Right renal pelvis (tissue), 4 donors: Measurements from ENCODE around the gene MAN1C1. TPM values are rescaled to one million over a fixed set of nuclear protein-coding genes. Genes with fewer than 3 reads are reported as not detected.
A peak's percentile ranks its signal among the peaks of the same experiment; 100 is the strongest.
"Not testable (repeated sequence)": the region's sequence is repeated elsewhere in the genome, so short reads cannot be mapped to it uniquely, and the experiment has no call there.

Source experiments
- DNase-seq, 4 donors: peaks; one replicate each; pipeline ENCODE4 v3.0.0-alpha.2; 2013; ENCODE audit warnings: low read depth in 4 of 4, low spot score in 3 of 4, missing footprints in 1 of 4
- polyA plus RNA-seq, 4 donors: library from polyadenylated mRNA; unstranded; fragments of 120-200 nt; gene quantifications; one replicate each; pipeline ENCODE4 v1.2.1, GENCODE V29; 2013; ENCODE audit not compliant: insufficient read length in 4 of 4

MAN1C1 gene
- polyA plus RNA-seq, 4 donors, result 16.2 to 18.7 (median 17.5) TPM

DNA sequence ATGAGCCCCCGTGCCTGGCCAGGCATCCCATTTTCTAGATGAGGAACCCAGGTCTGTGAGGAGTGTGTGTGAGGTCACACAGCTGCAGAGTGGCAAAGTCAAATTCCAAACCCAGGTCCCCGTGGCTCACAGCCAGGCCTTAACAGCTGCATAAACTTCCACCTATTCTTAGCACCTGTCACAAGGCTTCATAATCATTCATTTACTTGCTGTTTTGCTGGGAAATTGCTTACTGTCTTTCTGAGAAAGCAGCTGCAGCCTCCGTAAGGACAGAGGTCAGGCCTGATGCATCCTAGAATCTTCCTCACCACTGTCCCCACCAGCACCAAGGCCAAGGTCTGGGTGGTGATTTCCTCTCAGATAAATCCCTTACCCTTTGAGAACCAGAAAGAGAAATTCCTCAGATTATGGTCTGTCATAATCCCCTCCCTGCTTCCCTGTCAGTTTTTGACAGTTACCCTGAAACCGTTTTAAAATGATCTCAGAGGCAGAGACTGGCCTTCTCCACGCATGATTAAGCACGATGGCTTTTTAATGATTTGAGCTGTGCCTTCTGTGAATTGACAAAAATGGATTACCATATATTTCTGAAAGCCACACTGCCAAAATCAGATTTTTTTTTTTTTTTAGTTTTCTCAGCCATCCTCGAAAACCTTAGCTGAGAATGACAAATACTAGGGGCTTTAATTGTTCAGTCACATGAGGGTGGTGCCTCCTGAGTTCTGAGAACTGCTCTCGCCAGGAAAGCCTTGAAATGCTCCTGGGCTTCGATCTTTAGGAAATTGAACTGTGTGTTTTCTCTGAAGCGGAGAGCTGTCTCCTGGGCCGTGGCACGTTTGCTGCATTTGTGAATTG lies 113.4 kb downstream of the MAN1C1 start:
- no peak for DNase-seq

GRCh38 chr1:25731148-25731547 lies 114.6 kb downstream of the MAN1C1 start:
- DNase-seq, result no peak

DNA sequence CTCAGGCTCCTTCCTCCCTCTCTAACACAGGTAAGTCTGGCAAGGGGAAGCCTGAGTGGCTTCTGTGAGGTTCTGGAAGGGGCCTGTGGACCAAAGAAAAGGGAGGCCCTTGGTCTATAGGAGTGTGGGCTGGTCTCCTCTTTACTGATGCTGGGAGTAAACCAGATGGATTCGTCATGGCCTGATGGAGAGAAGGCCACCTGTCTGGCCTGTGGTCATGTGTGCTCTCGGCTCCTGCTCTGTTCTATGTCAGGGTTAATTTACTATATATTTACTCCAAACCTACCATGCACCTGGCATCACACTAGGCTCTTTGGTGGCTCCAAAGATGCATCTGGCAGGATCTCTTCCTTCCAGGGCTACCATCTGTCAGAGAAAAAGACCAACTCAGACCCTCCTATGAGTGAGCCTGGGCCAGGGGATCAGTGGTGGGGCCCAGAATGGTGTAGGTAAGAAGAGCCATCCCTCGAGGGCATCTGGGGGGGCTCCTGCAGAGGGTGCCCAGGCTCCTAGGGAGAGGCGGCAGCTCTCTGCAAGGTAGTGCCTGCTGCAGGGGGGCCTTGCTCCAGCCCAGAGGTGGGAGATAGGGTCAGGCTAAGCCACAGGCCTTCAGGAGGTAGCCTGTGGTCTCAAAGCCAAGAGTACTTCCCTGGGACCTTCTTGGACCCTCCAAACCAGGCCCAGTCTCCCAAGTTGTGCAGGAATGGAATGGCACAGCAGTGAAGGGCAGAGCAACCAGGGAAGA lies 115.2 kb downstream of the MAN1C1 start:
- no peak for DNase-seq

DNA sequence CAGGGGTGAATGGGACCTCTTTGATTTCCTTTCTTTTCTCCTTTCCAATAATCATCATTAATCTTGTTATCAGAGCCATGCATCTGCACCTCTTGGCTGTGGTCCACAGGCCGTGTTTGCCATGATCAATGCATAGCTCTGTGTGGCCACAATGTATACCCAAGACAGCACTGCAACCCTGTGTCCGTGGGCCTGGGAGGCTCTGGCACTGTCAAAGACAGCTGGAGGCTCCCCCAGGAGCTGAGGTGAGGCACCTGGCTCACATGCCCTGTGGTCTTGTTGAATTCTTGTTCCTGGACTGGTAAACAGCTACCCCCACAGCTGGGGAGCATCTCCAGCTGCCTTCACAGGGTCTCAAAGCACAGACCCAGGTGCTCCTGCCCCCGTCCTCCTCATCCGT lies 116.2 kb downstream of the MAN1C1 start:
- DNase-seq, result no peak

DNA sequence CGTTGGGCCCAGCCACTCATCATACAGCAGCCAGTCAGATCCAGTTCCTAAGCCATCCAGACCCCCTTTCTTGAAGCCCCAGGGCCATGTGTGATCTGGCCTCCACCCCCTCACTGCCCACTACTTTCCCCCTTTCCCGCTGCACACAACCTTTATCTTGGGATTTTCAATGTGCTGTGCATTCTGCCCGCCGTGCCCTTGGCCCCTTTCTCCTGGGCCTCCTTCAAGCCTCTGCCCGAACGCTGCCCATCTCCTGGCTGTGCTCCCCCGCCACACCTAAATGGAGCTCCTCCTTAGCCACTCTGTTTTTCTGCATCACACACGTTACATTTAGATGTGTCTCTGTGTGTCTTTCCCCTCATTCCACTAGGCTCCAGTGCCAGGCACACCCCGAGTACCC lies 116.7 kb downstream of the MAN1C1 start:
- DNase-seq, result no peak

GRCh38 chr1:25734991-25735390 lies 118.4 kb downstream of the MAN1C1 start:
- DNase-seq, result not testable (repeated sequence)

- no peak for DNase-seq
These were observed 119.5 kb downstream of the MAN1C1 start for GRCh38 chr1:25735956-25736529.

- peak in 3 of 4 donors; percentile 61 to 80 (median 70) for DNase-seq
These were observed 120.5 kb downstream of the MAN1C1 start for GRCh38 chr1:25737130-25737529.

GRCh38 chr1:25738499-25738898 lies 121.9 kb downstream of the MAN1C1 start:
- DNase-seq, result no peak

DNA sequence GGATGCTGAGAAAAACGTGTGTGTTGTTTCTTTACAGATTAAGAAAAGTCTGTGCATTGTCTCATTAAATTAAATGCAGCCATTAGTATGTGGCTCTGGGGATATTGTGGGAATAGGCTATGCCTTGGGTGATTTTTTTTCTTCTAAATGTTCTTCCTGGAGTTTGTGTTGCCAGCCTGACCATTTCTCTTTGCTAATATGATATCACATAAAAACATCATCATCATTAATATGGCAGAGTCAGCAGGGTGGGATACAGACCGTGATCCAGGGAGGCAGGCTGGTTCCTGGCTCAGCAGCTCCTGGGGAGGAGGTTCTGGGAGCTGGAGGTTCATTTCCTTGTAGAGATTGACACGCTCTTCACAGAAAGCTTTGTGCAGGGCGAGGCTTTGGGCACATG lies 122.8 kb downstream of the MAN1C1 start:
- no peak for DNase-seq

- no peak for DNase-seq
These were observed 123.5 kb downstream of the MAN1C1 start for GRCh38 chr1:25740071-25740470.

DNA sequence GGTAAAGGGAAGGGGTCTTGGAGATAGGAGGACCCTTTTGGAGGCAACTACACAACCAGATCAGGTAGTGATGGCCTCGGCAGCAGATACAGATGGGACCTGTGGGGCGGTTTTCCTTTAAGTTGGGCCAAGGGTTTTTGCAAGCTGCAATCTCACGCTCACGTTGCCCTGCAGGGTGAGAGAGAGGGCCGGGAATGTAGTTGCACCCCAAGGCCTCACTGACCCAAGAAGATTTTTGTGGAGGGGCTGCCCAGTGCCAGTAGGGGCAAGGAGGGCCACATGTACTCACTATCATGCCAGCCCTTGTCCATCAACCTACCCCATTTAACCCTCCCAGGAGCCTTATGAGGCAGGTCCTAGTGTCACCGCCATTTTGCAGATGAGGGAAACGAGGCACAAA lies 125.7 kb downstream of the MAN1C1 start:
- DNase-seq, result no peak

DNA sequence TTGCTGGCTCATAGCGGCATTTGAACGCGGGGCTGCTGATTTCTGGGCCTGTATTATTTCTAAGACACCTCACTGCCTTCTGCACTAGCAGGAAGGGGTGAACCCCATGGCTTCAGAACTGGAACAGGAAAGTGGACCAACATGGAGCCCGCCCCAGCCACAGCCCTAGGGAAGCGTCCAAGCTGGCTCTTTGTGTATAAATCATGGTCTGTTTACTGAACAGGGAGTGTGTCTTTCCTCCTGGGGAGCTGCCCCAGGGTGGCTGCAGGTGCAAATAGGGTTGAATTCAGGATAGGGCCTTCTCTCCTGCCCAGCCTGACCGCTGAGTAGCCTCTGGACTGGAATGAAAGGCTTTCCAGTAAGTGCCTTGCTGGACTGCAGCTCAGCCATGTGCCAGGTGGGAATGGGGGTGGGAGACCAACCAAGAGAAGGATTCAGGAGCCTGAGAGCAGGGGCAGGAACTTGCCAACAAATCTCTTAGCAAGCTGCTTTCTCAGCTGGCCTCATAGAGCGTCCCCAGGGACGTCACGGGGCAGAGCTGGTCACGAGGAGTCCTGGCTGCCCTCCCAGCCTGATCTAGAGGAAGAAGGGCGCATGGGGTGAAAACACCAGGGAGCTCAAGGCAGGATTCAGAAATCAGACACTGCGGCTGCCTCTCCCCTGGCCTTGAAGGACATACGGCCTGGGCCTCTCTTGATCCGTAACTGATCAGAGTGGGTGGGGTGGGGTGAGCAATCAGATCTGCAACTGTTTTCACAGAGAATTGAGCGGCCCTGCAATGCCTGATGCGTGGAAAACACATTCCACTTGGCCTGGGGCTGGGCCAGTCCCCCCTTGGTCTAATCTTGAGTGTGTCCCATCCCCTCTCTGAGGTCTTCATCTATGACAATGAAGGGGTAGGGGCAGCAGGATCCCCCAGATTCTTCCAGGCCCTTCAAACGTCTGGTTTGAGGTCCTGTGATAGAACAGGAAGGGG lies 126.9 kb downstream of the MAN1C1 start:
- DNase-seq, result no peak

DNA sequence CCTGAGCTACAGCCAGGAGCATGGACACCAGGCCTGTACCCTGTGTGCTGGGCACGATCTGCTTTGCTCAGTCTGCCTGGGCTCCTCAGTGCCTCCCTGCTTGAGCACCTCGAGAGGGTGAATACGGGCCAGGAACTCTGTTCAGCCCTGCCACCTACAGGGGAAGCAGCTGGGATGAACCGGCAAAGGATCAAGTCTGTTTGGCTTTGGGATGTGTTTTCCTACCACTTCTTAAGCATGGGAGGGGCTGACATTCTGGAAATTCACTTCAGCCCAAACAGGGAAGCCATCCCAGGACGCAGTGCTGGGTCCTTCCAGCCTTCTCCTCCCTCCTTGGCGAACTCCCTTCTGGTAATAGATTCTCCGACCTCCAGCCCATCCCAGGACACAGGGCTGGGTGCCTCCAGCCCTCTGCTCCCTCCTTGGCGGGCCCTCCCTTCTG lies 127.6 kb downstream of the MAN1C1 start:
- no peak for DNase-seq

DNA sequence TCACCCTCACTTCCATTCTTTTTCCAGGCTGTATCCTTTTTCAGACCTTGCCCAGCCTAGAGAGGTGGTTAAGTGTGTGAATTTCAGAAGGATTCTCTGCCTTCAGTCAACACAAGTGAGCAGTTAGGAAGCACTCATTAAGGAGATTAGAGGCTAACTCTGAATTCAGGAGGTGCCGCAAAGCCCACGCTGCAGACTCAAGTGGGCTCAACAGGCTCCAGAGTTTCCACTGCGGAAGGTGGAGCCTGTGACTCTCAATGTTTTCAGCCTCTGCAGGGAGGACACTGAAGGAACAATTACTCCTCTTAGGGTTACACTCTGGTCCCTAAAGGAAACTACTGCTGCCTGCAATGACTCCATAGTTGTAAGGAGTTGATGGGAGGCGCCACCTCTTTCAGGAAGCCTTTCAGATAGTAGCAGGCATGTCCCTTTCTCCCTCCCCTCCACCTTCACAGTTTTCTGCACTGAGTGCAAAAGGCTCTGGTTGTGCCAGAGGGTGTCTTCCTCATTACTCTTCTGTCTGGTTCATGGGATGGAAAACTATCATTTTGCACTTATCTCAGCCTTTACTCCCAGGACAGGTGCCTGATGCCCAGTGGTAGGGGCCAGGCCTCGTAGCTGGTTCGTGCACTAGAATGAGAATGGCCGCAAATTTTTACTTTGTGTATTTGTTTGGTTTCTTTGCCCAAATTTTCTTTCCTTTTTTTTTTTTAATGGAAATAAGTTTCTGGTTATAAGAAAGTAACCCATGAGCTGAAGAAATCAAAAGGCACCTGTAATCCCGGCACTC lies 128.2 kb downstream of the MAN1C1 start:
- DNase-seq, result no peak

DNA sequence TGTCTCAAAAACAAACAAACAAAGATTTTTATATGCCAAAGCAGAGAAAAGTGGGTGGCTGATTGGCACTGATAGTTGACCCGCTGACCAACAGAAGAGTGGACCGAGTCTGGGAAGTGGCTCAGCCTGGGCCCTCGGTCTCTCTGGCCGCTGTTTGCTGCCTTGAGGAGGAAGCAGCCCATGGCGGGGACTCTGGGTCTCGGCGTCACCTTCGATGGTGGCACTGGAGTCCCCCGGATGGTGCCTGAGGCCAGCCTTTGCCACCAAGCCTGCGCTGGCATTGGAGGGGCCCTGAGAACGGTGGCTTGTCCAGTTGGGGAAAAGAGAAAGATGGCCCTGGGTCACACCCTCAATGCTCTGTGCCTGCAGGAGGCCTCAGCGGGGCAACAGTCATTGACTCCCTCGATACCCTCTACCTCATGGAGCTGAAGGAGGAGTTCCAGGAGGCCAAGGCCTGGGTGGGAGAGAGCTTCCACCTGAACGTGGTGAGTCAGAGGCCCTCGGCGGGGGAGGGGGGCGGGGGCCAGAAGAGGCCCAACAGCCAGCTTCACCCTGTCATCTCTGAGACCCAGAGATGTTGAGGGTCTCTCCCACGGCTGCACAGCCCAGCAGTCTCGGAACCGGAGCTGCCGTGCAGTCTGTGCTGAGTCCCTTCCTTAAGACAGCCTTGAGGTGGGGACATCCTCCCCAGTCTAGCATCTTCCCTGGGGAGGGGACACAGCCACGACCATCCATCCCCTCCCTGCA lies 129.9 kb downstream of the MAN1C1 start:
- no peak for DNase-seq

GRCh38 chr1:25747046-25747719 lies 130.6 kb downstream of the MAN1C1 start:
- no peak for DNase-seq

DNA sequence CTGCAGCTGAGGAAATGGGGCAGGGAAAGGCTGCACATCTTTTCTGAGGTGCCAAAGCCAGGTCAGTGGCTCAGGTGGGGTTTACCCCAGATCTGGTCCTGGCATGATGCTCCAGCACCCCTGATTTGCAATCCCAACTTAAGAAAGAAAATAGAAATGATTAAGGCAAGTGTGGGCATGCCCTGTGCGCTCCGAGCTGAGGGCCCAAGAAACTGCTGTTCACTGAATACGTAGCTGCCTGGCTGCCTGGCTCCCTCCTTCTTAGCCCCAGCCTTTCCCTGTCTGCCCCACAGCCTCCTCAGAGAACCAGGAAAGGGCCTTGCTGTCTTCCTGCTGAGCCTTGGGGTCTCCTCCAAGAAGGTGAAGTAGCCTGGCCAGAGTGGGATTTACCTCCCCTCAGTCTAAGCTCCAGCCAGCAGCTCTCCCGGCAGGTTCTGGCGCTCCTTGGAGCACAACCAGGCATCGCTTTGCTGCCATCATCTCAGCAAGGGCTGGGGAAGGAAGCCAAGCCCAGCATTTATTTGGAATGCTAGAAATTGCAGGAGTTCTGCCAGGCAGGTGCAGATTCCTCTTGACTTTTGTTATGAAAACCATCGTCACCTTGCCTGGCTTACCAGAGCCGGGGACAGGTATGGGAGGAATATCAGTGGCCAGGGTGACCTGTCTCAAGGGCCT lies 132.1 kb downstream of the MAN1C1 start:
- no peak for DNase-seq
